ENCODE data around the gene METTL16. TPM values are rescaled to one million over a fixed set of nuclear protein-coding genes. Genes with fewer than 3 reads are reported as not detected.

The METTL16 gene
- total and polyA plus RNA-seq, 2 experiments from 2014 or later, result 40.1 to 80.8 TPM

DNA sequence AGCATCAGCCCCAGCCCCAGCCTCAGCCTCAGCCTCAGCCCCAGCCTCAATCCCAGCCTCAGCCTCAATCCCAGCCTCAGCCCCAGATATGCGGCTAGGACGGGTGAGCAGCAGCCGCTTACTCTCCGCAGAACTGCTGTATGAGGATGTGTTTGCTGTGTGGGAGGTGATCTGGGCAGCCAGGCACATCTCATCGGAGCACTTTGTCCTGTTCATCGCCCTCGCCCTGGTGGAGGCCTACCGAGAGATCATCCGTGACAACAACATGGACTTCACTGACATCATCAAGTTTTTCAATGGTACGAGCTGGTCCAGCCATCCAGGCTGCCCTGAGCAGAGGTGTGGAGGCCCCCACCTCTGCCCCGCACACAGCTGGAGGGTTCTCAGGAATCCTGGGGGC lies 132.8 kb downstream of the METTL16 start:
- H3K4me1 ChIP-seq (ENCODE audit: insufficient read depth), result peaks cover 5% of the 10 kb centered on the region; the same call in 1 of the 2 replicates
- DNase-seq (ENCODE audit: low spot score), result no peak
- H3K9me2 ChIP-seq (ENCODE audit: insufficient read depth), result no peaks in the 10 kb centered on the region
- no peaks in the 10 kb centered on the region for H3K79me2 ChIP-seq (replicated peaks; ENCODE audit: insufficient read depth)
- H3K36me3 ChIP-seq (ENCODE audit: insufficient read depth), result no peaks in the 10 kb centered on the region
- no peak for ATAC-seq
- no peaks in the 10 kb centered on the region; the same call in 1 of the 2 replicates for H4K20me1 ChIP-seq (replicated peaks; ENCODE audit: insufficient read depth)
- no peaks in the 10 kb centered on the region; the same call in 1 of the 2 replicates for H3F3A ChIP-seq (replicated peaks; ENCODE audit: low read depth)
- H3K27me3 ChIP-seq (ENCODE audit: insufficient read depth), result no peaks in the 10 kb centered on the region
- H2AFZ ChIP-seq, result no peak overlapping the region
- no peak overlapping the region for H3K4me3 Mint-ChIP-seq
- H3K27ac ChIP-seq (ENCODE audit: low read depth), result no peak overlapping the region
- no peak overlapping the region for H3K27ac Mint-ChIP-seq
- H3K36me3 Mint-ChIP-seq (ENCODE audit: low read depth), result peaks cover 23% of the 10 kb centered on the region
- no peak overlapping the region for H3K4me3 ChIP-seq
- H3K4me1 Mint-ChIP-seq, result peaks cover 7% of the 10 kb centered on the region
- H3K27me3 Mint-ChIP-seq (ENCODE audit: insufficient read depth, low read depth, poor library complexity), result peaks cover 14% of the 10 kb centered on the region
- no peaks in the 10 kb centered on the region for H3K9me3 Mint-ChIP-seq
- TF ChIP-seq CTCF (conservative IDR thresholded peaks at IDR 0.05; ENCODE audit: low read depth in 2 of 2) (no peak), REST (IDR thresholded peaks at IDR 0.05; ENCODE audit: unreplicated experiment) (no peak), EZH2phosphoT487 (IDR thresholded peaks at IDR 0.05; ENCODE audit: unreplicated experiment) (no peak), ZNF462 (CRISPR knock-in tag; IDR thresholded peaks at IDR 0.05) (no peak), POLR2AphosphoS5 (IDR thresholded peaks at IDR 0.05; ENCODE audit: low read depth) (no peak), ETS1 (IDR thresholded peaks at IDR 0.05) (no peak), STAT1 (IDR thresholded peaks at IDR 0.05; ENCODE audit: unreplicated experiment) (no peak), ZNF114 (CRISPR knock-in tag; IDR thresholded peaks at IDR 0.05) (no peak), JUNB (IDR thresholded peaks at IDR 0.05; ENCODE audit: unreplicated experiment) (no peak)
- H3K4me2 ChIP-seq, result no peak overlapping the region

Measured in GM23338 (cell line).